Aorta (tissue), 5 donors: ENCODE measurements around the gene ESRRA. TPM values are rescaled to one million over a fixed set of nuclear protein-coding genes. Genes with fewer than 3 reads are reported as not detected.

Experiments used
- ATAC-seq: fragments of 200-7000 bp; cut with Tn5 transposase; one replicate; pipeline ENCODE4 v1.9.1; 2022; ENCODE audit warnings: moderate library complexity; ENCODE audit not compliant: low FRiP score
- DNase-seq, 2 donors: peaks; one replicate each; pipeline ENCODE4 v3.0.0-alpha.2; 2020
- H3K27ac ChIP-seq, 2 donors: one replicate each; pipeline ENCODE4 v1.5.1; 2013; ENCODE audit warnings: low read length in 2 of 2, mild to moderate bottlenecking in 2 of 2, moderate library complexity in 2 of 2, control low read depth in 1 of 2, inconsistent platforms in 1 of 2, low read depth in 1 of 2
- H3K27me3 ChIP-seq, 2 donors: one replicate each; pipeline ENCODE4 v1.6.1; 2013; ENCODE audit warnings: control low read depth in 1 of 2, low read length in 1 of 2, mild to moderate bottlenecking in 1 of 2, moderate library complexity in 1 of 2; ENCODE audit not compliant: insufficient read depth in 2 of 2, control insufficient read depth in 1 of 2
- H3K36me3 ChIP-seq, 2 donors: one replicate each; pipeline ENCODE4 v1.6.1; 2013; ENCODE audit warnings: control low read depth in 1 of 2, low read length in 1 of 2, mild to moderate bottlenecking in 1 of 2; ENCODE audit not compliant: insufficient read depth in 2 of 2, control insufficient read depth in 1 of 2
- H3K4me1 ChIP-seq, 2 donors: one replicate each; pipeline ENCODE4 v1.6.1; 2013; ENCODE audit warnings: low read length in 2 of 2, control low read depth in 1 of 2, mild to moderate bottlenecking in 1 of 2, moderate library complexity in 1 of 2; ENCODE audit not compliant: insufficient read depth in 2 of 2, control insufficient read depth in 1 of 2
- H3K4me3 ChIP-seq, 2 donors: one replicate each; pipeline ENCODE4 v1.5.1; 2013; ENCODE audit warnings: low read length in 2 of 2, control low read depth in 1 of 2, mild to moderate bottlenecking in 1 of 2
- H3K9me3 ChIP-seq: one replicate; pipeline ENCODE4 v1.6.1; 2013; ENCODE audit warnings: mild to moderate bottlenecking, low read length; ENCODE audit not compliant: control insufficient read depth
- WGBS, 2 donors: extraction: QIAGEN DNeasy Blood & Tissue Kit; methylation state at CpG; one replicate each; pipeline ENCODE4 v1.1.7; 2013; 5-methylcytosine and 5-hydroxymethylcytosine counted together
- intact Hi-C, 2 donors: fragments of 100-400 bp; cut with DNase I; formaldehyde crosslinking; loops; one replicate each; pipeline versions ENCODE4 v1.14.2 to v1.15.0; 2022
- polyA plus RNA-seq, 2 donors: library from polyadenylated mRNA; stranded (reverse); fragments of 200-250 nt; gene quantifications; one replicate each; pipeline ENCODE4 v1.2.3, GENCODE V29; 2013
- total RNA-seq, 2 donors: library from RNA; stranded (reverse); fragmentation: NEBNext Ultra II Directional; extraction: Animal tissue kit (Norgen Biotek cat#: 25700); gene quantifications; one replicate each; pipeline ENCODE4 v1.2.1, GENCODE V29; 2021
- donor health status: healthy with polysubstance abuse.
- donor health status: Bipolar disorder and iron deficiency.
- donor health status: DM: no; HTN: no; CAD: no.
- donor health status: DM: no; HTN: no; CAD: no.
- donor health status: DM: yes; HTN: yes; CAD: no.

ESRRA gene
- total and polyA plus RNA-seq, 4 donors: 25.9 to 54.7 (median 29.9) TPM

DNA sequence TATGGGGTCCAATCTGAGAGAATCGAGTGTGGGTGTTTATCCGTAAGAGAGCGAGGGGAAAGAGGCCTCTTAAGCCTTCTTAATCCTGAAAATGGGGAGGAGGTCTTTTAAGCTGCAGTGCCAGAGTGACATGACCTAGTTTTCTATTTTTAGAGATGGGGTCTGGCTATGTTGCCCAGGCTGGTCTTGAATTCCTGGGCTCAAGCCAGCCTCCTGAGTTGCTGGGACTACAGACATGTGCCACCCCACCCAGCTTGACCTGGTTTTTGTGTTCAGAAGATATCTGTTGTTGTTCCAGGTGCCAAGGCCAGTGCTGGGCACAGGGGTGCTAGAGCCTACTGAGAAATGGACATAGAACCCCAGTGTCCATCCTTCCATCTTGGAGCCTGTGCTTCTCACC, 22.2 kb upstream of the ESRRA start:
- DNase-seq (no peak), ATAC-seq (no peak)
- 81 to 95% methylated on average over 3 of the region's 3 CpGs for WGBS, 2 donors
- H3K4me3 ChIP-seq: no peak overlapping the region
- no peaks in the 10 kb centered on the region for H3K9me3 ChIP-seq
- intact Hi-C loops: no loop called here
- no peaks in the 10 kb centered on the region for H3K4me1 ChIP-seq
- H3K27me3 ChIP-seq: no peaks in the 10 kb centered on the region
- no peak overlapping the region for H3K27ac ChIP-seq
- H3K36me3 ChIP-seq: no peaks in the 10 kb centered on the region

DNA sequence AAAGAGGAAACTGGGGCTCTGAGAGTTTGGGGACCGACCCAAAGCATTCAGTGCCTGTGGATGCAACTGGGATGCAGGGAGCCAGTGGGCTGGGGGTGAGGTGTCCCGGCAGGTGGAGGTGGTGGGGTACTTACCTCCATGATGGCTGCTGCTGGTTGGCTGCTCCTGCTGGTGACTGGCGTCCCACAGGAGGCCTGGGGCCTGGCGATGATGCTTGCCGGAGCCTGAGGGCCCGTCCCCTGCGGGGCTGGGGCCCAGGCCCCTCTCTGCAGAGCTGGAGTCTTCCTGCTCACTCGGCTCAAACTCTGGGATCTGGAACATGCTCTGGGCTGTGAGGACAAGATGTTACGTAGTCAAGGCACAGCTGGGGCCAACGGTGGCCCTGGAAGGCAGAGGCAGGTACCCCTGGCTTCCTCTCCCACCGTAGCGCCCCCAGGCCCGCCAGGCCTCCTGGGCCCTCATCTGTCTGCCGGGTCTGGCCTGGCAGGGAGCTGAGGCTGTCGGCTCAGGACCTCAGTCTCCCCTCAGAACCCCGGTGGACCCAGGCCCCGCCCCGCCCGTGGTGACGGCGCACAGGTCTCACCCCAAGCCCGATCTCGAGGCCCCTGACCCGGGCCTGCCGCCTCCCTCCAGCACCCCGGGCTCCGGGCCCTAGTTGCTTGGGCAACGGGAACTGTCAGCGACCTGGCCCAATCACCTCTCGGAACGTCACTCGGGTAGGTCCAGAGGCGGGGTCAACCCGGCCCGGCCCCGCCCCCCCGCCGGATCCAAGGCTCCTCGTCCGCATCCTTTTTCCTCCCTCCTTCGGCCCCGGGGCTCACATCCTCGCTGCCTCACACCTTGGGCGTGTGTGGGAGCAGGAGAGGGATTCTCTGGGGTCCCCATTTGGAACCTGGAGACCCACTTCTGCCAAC, 21.0 kb upstream of the ESRRA start, which contains the start of gene BAD:
TSS of gene BAD (minus strand) at position 618 of the 914 bp plus-strand sequence. CDS start at position 321, 297 bp downstream.
- peak within 1 kb of the TSS; percentile 77 to 88 for H3K4me3 ChIP-seq
- H3K27me3 ChIP-seq: no peaks in the 10 kb centered on the region
- intact Hi-C loops: no loop called here
- H3K27ac ChIP-seq: peak within 1 kb of the TSS; percentile 5 to 72
- ATAC-seq (peak; percentile 94), DNase-seq (peak; percentile 97 to 98)
- no peaks in the 10 kb centered on the region for H3K36me3 ChIP-seq
- no peaks in the 10 kb centered on the region for H3K9me3 ChIP-seq
- no peaks in the 10 kb centered on the region for H3K4me1 ChIP-seq
- 2% methylated on average over 39 to 44 of the region's 44 CpGs for WGBS, 2 donors

DNA sequence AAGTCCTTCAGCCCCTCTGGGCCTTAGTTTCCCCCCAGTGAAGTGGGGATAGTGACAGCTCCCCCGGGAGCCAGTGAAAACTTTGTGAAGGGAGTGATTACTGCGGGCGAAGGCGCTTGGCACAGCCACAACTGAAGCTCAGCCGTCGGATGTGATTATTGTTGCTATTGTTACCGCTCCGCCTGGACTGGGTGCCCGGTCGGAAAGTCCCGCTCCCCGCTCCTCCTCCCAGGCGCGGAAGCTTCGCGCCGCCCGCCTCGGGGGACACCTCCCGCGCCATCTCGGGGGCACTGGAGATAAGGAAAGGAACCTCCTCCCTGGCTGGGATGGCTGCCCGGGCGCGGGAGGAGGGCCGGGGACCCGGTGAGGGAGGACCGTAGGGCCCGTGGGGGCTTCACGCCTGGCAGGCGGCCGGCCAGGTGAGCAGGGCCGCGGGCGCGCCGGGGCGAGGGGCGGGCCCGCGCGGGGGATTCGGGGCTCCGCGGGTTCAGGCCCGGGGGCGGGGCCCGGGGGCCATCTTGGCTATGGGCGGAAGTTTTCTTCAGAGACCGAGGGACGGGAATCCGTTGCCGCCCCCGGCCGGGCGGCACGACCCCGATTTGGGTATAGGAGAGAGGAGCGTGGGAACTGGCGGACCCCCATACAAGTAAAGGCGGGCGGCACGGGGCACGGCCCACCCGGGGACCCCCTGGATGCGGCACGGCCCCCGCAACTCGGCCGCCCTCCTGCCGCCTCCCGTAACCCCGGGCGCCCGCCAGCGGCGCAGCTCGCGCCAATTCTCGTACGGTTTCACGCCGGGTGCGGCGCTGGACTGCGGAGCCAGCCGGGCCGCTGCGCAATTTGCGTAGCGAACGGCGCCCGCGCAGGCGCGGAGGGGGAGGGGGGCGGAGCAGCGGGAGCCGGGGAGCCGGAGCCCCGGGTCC, 20.1 kb upstream of the ESRRA start, which contains the start of gene GPR137:
TSS of gene GPR137 (plus strand) at position 887 of the 923 bp plus-strand sequence. CDS start 677 bp downstream, outside the sequence.
- ATAC-seq (peak; percentile 90), DNase-seq (peak; percentile 91 to 96)
- Histone ChIP-seq H3K36me3 (no peaks in the 10 kb centered on the region), H3K9me3 (no peaks in the 10 kb centered on the region), H3K4me1 (no peaks in the 10 kb centered on the region), H3K27ac (peak within 1 kb of the TSS; percentile 5 to 72), H3K4me3 (peak within 1 kb of the TSS; percentile 77 to 88), H3K27me3 (no peaks in the 10 kb centered on the region)
- intact Hi-C loops: no loop called here
- 0 to 1% methylated on average over 67 to 102 of the region's 102 CpGs for WGBS, 2 donors

DNA sequence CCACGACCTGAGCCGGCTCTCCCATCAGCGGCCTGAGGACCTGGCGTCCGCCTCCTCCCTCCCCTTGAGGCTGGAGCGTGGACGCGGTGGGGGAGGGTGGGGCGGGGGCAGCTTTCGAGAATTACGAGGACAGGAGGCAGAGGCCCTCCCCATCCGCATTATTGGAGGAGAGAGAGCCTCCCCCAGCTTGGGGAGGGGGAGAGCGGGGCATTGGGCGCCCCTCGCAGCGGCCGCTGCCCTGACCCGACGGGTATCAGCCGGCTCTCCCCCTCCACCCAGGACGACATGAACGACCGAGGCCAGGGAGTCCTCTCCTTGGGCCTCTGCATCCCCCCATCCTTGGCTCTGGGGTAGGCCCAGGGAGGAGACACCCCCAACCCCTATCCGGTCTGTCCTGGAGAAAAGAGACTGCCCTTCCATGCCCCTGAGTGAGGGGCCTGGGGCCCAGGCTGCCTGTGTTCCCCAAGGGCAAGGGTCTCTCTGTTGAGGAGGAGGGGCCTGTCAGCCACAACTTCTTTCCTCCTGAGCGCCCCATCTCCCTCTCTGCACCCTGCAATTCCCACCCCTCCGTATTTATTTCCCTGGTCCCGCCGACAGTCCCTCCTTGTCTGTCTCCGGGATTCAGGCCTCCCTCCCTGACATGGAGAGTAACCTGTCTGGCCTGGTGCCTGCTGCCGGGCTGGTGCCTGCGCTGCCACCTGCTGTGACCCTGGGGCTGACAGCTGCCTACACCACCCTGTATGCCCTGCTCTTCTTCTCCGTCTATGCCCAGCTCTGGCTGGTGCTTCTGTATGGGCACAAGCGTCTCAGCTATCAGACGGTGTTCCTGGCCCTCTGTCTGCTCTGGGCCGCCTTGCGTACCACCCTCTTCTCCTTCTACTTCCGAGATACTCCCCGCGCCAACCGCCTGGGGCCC, 19.2 kb upstream of the ESRRA start:
- H3K9me3 ChIP-seq: no peaks in the 10 kb centered on the region
- no peaks in the 10 kb centered on the region for H3K36me3 ChIP-seq
- H3K4me3 ChIP-seq: peak overlapping the region; percentile 55 to 77
- no peak for DNase-seq
- H3K27ac ChIP-seq: no peak overlapping the region
- ATAC-seq: no peak
- H3K27me3 ChIP-seq: no peaks in the 10 kb centered on the region
- 24 to 31% methylated on average over 30 to 40 of the region's 40 CpGs for WGBS, 2 donors
- no peaks in the 10 kb centered on the region for H3K4me1 ChIP-seq
- intact Hi-C loops: no loop called here

DNA sequence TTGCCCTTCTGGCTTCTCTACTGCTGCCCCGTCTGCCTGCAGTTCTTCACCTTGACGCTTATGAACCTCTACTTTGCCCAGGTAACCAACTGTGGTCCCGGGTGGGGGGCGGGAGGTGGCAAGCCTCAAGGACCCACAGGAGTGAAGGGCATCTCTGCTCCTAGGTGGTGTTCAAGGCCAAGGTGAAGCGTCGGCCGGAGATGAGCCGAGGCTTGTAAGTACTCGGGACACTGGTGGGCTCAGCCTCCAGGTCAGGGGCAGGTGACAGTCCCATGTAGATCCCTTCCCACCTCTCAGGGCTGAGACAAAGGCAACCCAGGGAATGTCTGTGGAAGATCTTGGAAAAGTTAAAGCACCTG, 18.5 kb upstream of the ESRRA start:
- Histone ChIP-seq H3K36me3 (no peaks in the 10 kb centered on the region), H3K4me1 (no peaks in the 10 kb centered on the region), H3K4me3 (no peak overlapping the region), H3K27ac (no peak overlapping the region), H3K9me3 (no peaks in the 10 kb centered on the region), H3K27me3 (no peaks in the 10 kb centered on the region)
- intact Hi-C loops: no loop called here
- 88 to 90% methylated on average over 9 of the region's 9 CpGs for WGBS, 2 donors
- ATAC-seq (no peak), DNase-seq (no peak)

DNA sequence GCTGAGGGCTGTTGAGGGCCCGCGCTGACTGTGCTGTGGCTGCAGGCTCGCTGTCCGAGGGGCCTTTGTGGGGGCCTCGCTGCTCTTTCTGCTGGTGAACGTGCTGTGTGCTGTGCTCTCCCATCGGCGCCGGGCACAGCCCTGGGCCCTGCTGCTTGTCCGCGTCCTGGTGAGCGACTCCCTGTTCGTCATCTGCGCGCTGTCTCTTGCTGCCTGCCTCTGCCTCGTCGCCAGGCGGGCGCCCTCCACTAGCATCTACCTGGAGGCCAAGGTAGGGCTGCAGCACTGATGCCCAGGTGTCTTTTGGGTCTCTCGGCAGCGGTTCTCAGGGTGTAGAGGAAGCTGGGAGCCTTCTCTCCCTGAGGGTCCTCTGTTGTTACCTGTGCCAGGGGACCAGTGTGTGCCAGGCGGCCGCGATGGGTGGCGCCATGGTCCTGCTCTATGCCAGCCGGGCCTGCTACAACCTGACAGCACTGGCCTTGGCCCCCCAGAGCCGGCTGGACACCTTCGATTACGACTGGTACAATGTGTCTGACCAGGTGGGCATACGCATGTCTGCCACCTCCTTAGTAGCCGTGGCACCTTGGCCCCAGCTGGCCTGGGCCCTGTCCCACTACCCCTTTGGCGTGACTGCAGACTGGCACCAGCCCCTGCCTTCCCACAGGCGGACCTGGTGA, 17.5 kb upstream of the ESRRA start:
- no peak for ATAC-seq
- Histone ChIP-seq H3K27me3 (no peaks in the 10 kb centered on the region), H3K27ac (no peak overlapping the region), H3K36me3 (no peaks in the 10 kb centered on the region), H3K4me3 (no peak overlapping the region), H3K4me1 (no peaks in the 10 kb centered on the region), H3K9me3 (no peaks in the 10 kb centered on the region)
- WGBS, 2 donors: 96 to 97% methylated on average over 33 of the region's 33 CpGs
- no peak for DNase-seq
- intact Hi-C loops: no loop called here

DNA sequence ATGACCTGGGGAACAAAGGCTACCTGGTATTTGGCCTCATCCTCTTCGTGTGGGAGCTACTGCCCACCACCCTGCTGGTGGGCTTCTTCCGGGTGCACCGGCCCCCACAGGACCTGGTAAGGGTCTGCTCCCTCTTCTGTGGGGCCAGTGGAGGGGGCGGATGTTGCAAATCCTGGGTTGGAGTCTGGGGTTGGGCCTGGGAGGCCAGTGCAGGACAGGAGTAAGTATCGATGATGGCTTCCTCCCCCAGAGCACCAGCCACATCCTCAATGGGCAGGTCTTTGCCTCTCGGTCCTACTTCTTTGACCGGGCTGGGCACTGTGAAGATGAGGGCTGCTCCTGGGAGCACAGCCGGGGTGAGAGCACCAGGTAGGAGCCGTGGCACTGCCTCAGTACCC, 17.0 kb upstream of the ESRRA start:
- Histone ChIP-seq H3K27me3 (no peaks in the 10 kb centered on the region), H3K27ac (no peak overlapping the region), H3K36me3 (no peaks in the 10 kb centered on the region), H3K4me3 (no peak overlapping the region), H3K9me3 (no peaks in the 10 kb centered on the region), H3K4me1 (no peaks in the 10 kb centered on the region)
- intact Hi-C loops: no loop called here
- 90 to 92% methylated on average over 9 of the region's 9 CpGs for WGBS, 2 donors
- ATAC-seq (no peak), DNase-seq (no peak)
